IMR-90 (cell line): Measurements from ENCODE around the gene VAT1L. TPM values are rescaled to one million over a fixed set of nuclear protein-coding genes. Genes with fewer than 3 reads are reported as not detected.

Experiments
- ATAC-seq: fragments of 200-7000 bp; cut with Tn5 transposase; 2 replicates; pipeline ENCODE4 v1.9.1; 2020; ENCODE audit warnings: low read depth, mild to moderate bottlenecking, moderate library complexity
- BruUV-seq: library from RNA; stranded (reverse); fragments of 400-500 nt; replicated peaks from 2 replicates; lab custom pipeline; 2021; lab: Mats Ljungman, UMichigan
- CTCF ChIA-PET: fragments of 300-600 bp; formaldehyde crosslinking; extraction: SDS; loops from one replicate; lab custom pipeline; 2021; ENCODE audit warnings: antibody characterized with exemption; lab: Yijun Ruan, JAX
- POLR2A ChIA-PET: fragments of 300-600 bp; sonication (Branson Sonifier 250); formaldehyde crosslinking; loops from one replicate; lab custom pipeline; 2022; ENCODE audit warnings: antibody characterized with exemption; ENCODE audit not compliant: unreplicated experiment; lab: Charles Lee
- DNase-seq: peaks from one replicate; pipeline ENCODE4 v3.0.0; 2013
- H2AFZ ChIP-seq: replicated peaks from 2 replicates; pipeline ENCODE3; 2013; ENCODE audit warnings: low read length, mild to moderate bottlenecking; ENCODE audit not compliant: poor library complexity
- H2AK5ac ChIP-seq: 2 replicates; pipeline ENCODE4 v1.6.1; 2013; ENCODE audit warnings: low read depth, low read length, inconsistent platforms
- H2AK9ac ChIP-seq: replicated peaks from 2 replicates; pipeline ENCODE3; 2013; ENCODE audit warnings: mild to moderate bottlenecking, low read depth, low read length, moderate library complexity; ENCODE audit not compliant: poor library complexity
- H2BK120ac ChIP-seq: 2 replicates; pipeline ENCODE4 v1.6.1; 2013; ENCODE audit warnings: low read depth, low read length, inconsistent platforms
- H2BK15ac ChIP-seq: 3 replicates; pipeline ENCODE4 v1.6.1; 2013; ENCODE audit warnings: low read depth, low read length, inconsistent platforms
- H2BK20ac ChIP-seq: 2 replicates; pipeline ENCODE4 v1.6.1; 2013; ENCODE audit warnings: low read depth, mild to moderate bottlenecking, inconsistent platforms, low read length, moderate library complexity
- H2BK5ac ChIP-seq: 2 replicates; pipeline ENCODE4 v1.6.1; 2013; ENCODE audit warnings: mild to moderate bottlenecking, low read depth, low read length, inconsistent platforms; ENCODE audit not compliant: poor library complexity, severe bottlenecking
- H3K14ac ChIP-seq: replicated peaks from 2 replicates; pipeline ENCODE4 v1.6.1; 2013; ENCODE audit warnings: low read depth, low read length, inconsistent platforms
- H3K18ac ChIP-seq: 2 replicates; pipeline ENCODE4 v1.6.1; 2013; ENCODE audit warnings: low read depth, low read length, control low read depth
- H3K23ac ChIP-seq: 2 replicates; pipeline ENCODE4 v1.6.1; 2013; ENCODE audit warnings: low read depth, low read length, inconsistent platforms
- H3K27ac ChIP-seq: 2 replicates; pipeline ENCODE4 v1.5.1; 2013; ENCODE audit warnings: mild to moderate bottlenecking, control low read depth, low read length; ENCODE audit not compliant: insufficient read depth
- H3K27me3 ChIP-seq: 2 replicates; pipeline ENCODE4 v1.6.1; 2013; ENCODE audit warnings: low read length; ENCODE audit not compliant: control insufficient read depth, insufficient read depth
- H3K36me3 ChIP-seq: 2 replicates; pipeline ENCODE4 v1.6.1; 2013; ENCODE audit warnings: low read length, mixed read lengths; ENCODE audit not compliant: control insufficient read depth, insufficient read depth
- H3K4ac ChIP-seq: 2 replicates; pipeline ENCODE4 v1.6.1; 2013; ENCODE audit warnings: low read depth, low read length, inconsistent platforms
- H3K4me1 ChIP-seq: 2 replicates; pipeline ENCODE4 v1.6.1; 2013; ENCODE audit warnings: low read length, mixed read lengths; ENCODE audit not compliant: control insufficient read depth, insufficient read depth
- H3K4me2 ChIP-seq: 2 replicates; pipeline ENCODE4 v1.6.1; 2013; ENCODE audit warnings: low read depth, mild to moderate bottlenecking, control low read depth, low read length, moderate library complexity
- H3K4me3 ChIP-seq: 2 replicates; pipeline ENCODE4 v1.5.1; 2013; ENCODE audit warnings: low read depth, mild to moderate bottlenecking, control low read depth, low read length, moderate library complexity; ENCODE audit not compliant: insufficient read depth
- H3K56ac ChIP-seq: 2 replicates; pipeline ENCODE4 v1.6.1; 2013; ENCODE audit warnings: low read length, inconsistent platforms; ENCODE audit not compliant: insufficient read depth; ENCODE audit errors: extremely low read depth
- H3K79me1 ChIP-seq, 2 experiments: 2 replicates each; pipeline ENCODE4 v1.6.1; 2013; ENCODE audit warnings: low read length in 2 of 2, inconsistent platforms in 1 of 2, low read depth in 1 of 2
- H3K9ac ChIP-seq: 2 replicates; pipeline ENCODE4 v1.6.1; 2013; ENCODE audit warnings: low read depth, low read length, control low read depth
- H3K9me1 ChIP-seq: 2 replicates; pipeline ENCODE4 v1.6.1; 2013; ENCODE audit warnings: low read length, inconsistent platforms; ENCODE audit not compliant: insufficient read depth
- H3K9me3 ChIP-seq: 2 replicates; pipeline ENCODE4 v1.6.1; 2013; ENCODE audit warnings: low read length; ENCODE audit not compliant: control insufficient read depth, insufficient read depth
- H4K20me1 ChIP-seq: 2 replicates; pipeline ENCODE4 v1.6.1; 2013; ENCODE audit warnings: low read length, inconsistent platforms; ENCODE audit not compliant: insufficient read depth
- H4K5ac ChIP-seq: 2 replicates; pipeline ENCODE4 v1.6.1; 2013; ENCODE audit warnings: mild to moderate bottlenecking, low read depth, low read length, control low read depth
- H4K8ac ChIP-seq, 2 experiments: 2 replicates each; pipeline ENCODE4 v1.6.1; 2013; ENCODE audit warnings: low read depth in 2 of 2, low read length in 2 of 2, control low read depth in 1 of 2, inconsistent platforms in 1 of 2
- H4K91ac ChIP-seq: 2 replicates; pipeline ENCODE4 v1.6.1; 2013; ENCODE audit warnings: low read depth, low read length, inconsistent platforms; ENCODE audit not compliant: insufficient read depth
- BHLHE40 ChIP-seq: fragments of 150-350 bp; IDR thresholded peaks from 2 replicates; pipeline ENCODE4 v1.6.1; 2016; ENCODE audit warnings: mild to moderate bottlenecking, low read depth, low read length
- WGBS, 2 experiments: methylation state at CpG; one replicate each; pipeline versions ENCODE4 v1.1.5 to v1.1.7; 2013; ENCODE audit warnings: missing lambda C conversion rate in 2 of 2; ENCODE audit not compliant: insufficient read length in 1 of 2; ENCODE audit errors: extremely low coverage in 2 of 2; 5-methylcytosine and 5-hydroxymethylcytosine counted together
- dilution Hi-C: fragments of 300-500 bp; cut with HindIII; formaldehyde crosslinking; loops from one replicate; pipeline ENCODE4 v1.14.3; 2018; ENCODE audit warnings: low sequenced_read_pairs; ENCODE audit not compliant: unreplicated experiment
- in situ Hi-C: fragments of 300-500 bp; cut with MboI; formaldehyde crosslinking; loops from 3 replicates; pipeline ENCODE4 v1.14.3; 2019; ENCODE audit warnings: low sequenced_read_pairs, inconsistent platforms, mixed read lengths
- intact Hi-C: fragments of 100-400 bp; cut with micrococcal nuclease; formaldehyde crosslinking; loops from 2 replicates; pipeline ENCODE4 v1.10.0; 2022
- polyA plus RNA-seq, 3 experiments: library from polyadenylated mRNA; depleted of rRNA; stranded (reverse); fragments of >200 nt; gene quantifications; 2 replicates each; pipeline ENCODE4 v1.2.3, GENCODE V29; 2012; ENCODE audit warnings: low replicate concordance in 1 of 3
- total RNA-seq: library from RNA; depleted of rRNA; stranded (reverse); fragments of >200 nt; gene quantifications from 2 replicates; pipeline ENCODE4 v1.2.3, GENCODE V29; 2012

VAT1L gene
- total and polyA plus RNA-seq, 2 of the 4 experiments (the other 2 are of a cell fraction), result 15.4 to 18.5 TPM

DNA sequence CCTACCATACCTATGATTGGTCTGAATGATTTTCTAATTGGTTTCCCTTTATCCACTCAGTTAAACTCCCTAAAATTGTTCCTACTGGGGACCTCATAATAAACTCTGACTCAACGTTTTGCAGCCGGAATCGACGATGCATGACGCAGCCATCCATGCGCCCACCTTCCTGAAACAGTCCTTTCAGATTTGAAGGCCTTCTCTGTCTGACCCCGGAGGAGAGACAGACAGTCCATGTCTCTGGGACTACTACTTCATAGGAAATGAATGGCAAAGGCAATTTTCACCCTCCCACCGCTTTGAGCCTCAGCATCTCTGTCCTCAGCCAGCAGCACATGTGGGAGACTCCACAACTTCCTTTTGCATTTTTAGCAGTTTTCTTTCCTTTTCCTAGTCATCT is 13.5 kb downstream of the VAT1L start:
- Histone ChIP-seq H3K36me3 (no peaks in the 10 kb centered on the region), H3K56ac (no peak overlapping the region), H3K14ac (no peak overlapping the region), H4K20me1 (no peaks in the 10 kb centered on the region), H2BK15ac (no peak overlapping the region), H3K79me1 (0 out of 4 replicates have a peak, but pooled peaks cover 0 to under 1% of the 10 kb centered on the region in 2 experiments), H3K9me1 (no peaks in the 10 kb centered on the region), H3K4ac (no peak overlapping the region), H2BK5ac (no peak overlapping the region), H3K9ac (no peak overlapping the region), H4K5ac (no peak overlapping the region), H3K4me3 (no peak overlapping the region), H3K27ac (no peak overlapping the region), H4K8ac (no peak overlapping the region), H4K91ac (no peak overlapping the region), H2AK5ac (no peak overlapping the region), H2BK120ac (no peak overlapping the region), H2AK9ac (no peak overlapping the region), H3K9me3 (no peaks in the 10 kb centered on the region), H3K23ac (no peak overlapping the region), H3K4me2 (no peak overlapping the region), H3K18ac (no peak overlapping the region), H3K4me1 (no peaks in the 10 kb centered on the region), H3K27me3 (no peaks in the 10 kb centered on the region), H2AFZ (peak overlapping the region; percentile 17), H2BK20ac (no peak overlapping the region)
- ATAC-seq (no peak), DNase-seq (no peak)
- TF ChIP-seq BHLHE40, result no peak
- in situ Hi-C loops, result no loop called here
- ChIA-PET POLR2A (no interaction called here), CTCF (interaction anchor here (0.9 kb wide), 1 partner anchor 129 kb away, joined by 3 read pairs; no protein-coding TSS in a partner anchor)
- no TSS peak for BruUV-seq
- dilution Hi-C loops, result no loop called here
- 96% methylated on average over 7 of the region's 8 CpGs; no CpG with 5 or more reads in 1 of the 2 experiments for WGBS, 2 experiments
- intact Hi-C loops, result no loop called here
